Lower leg skin (tissue), 4 donors: ENCODE measurements around the gene MPLKIP. TPM values are rescaled to one million over a fixed set of nuclear protein-coding genes. Genes with fewer than 3 reads are reported as not detected.

Experiments used
- DNase-seq, 2 donors: peaks; one replicate each; pipeline ENCODE4 v3.0.0-alpha.2; 2019; ENCODE audit warnings: low spot score in 2 of 2
- H3K4me3 ChIP-seq: fragments of 200-600 bp; sonication (generic); 2 replicates; pipeline ENCODE4 v1.5.1; 2017; ENCODE audit warnings: mild to moderate bottlenecking, low read depth; ENCODE audit not compliant: poor library complexity, severe bottlenecking
- CTCF ChIP-seq, 3 donors: fragments of 450-650 bp; IDR thresholded peaks; one replicate each; pipeline ENCODE4 v1.5.1; 2016; ENCODE audit warnings: antibody characterized with exemption in 3 of 3, mild to moderate bottlenecking in 3 of 3, moderate library complexity in 2 of 3
- POLR2A ChIP-seq, 2 donors: fragments of 450-650 bp; IDR thresholded peaks; one replicate each; pipeline ENCODE4 v1.6.1; 2016 to 2017; ENCODE audit warnings: antibody characterized with exemption in 2 of 2, mild to moderate bottlenecking in 1 of 2, moderate library complexity in 1 of 2
- WGBS, 2 donors: methylation state at CpG; one replicate each; pipeline ENCODE4 v1.1.5; 2018; 5-methylcytosine and 5-hydroxymethylcytosine counted together
- intact Hi-C: fragments of 100-400 bp; cut with DNase I; formaldehyde crosslinking; loops from one replicate; pipeline ENCODE4 v1.15.0; 2023; ENCODE audit warnings: low total_unique reads
- total RNA-seq, 4 donors: library from RNA; depleted of rRNA; stranded (reverse); fragments of >200 nt; gene quantifications; one replicate each; pipeline ENCODE4 v1.1.0, GENCODE V29; 2016

The MPLKIP gene
- total RNA-seq, 4 donors from 2014 or later, result 41.3 to 78.0 (median 50.3) TPM

DNA sequence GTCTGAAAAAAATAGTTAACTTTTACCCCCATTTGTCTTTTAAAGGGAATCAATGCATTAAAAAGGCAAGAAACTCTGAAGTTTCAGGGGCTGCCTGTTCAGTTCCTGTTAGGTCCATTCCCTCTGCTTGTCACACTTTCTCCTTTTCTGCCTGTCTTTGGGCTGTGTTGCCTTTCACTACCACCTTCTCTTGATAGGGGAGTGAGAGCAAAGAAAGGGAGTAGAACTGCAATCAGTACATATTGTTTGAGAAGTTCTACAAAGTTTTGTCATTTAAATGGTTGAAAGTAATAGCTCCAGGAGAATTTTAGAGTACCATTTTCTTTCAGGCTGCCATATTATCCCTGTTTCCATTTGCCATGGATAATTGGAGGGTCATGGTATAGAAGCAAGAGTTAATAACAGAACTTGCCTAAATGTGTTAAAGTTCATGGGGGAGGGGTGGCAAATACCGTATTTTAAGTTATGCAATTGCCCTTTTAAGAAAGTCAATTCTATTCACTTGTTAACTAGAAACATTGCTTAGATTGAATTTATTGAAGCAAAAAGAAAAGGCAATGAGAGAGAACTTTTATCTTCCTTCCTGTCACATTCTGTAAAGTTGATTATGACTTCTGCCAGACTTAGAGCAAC is 38.6 kb downstream of the MPLKIP start:
- DNase-seq, result no peak
- TF ChIP-seq POLR2A (IDR thresholded peaks at IDR 0.05) (no peak), CTCF (IDR thresholded peaks at IDR 0.05) (no peak)
- intact Hi-C loops, result no loop called here
- WGBS, 2 donors, result 38 to 46% methylated on average over 1 of the region's 1 CpG
- no peak overlapping the region for H3K4me3 ChIP-seq

GRCh38 chr7:40095230-40095629 is 39.2 kb downstream of the MPLKIP start:
- DNase-seq, result no peak
- TF ChIP-seq POLR2A (IDR thresholded peaks at IDR 0.05) (no peak), CTCF (IDR thresholded peaks at IDR 0.05) (no peak)
- intact Hi-C loops, result no loop called here
- H3K4me3 ChIP-seq, result no peak overlapping the region
- WGBS, 2 donors, result 76 to 90% methylated on average over 1 of the region's 1 CpG

- DNase-seq, result no peak
- TF ChIP-seq CTCF (IDR thresholded peaks at IDR 0.05) (no peak), POLR2A (IDR thresholded peaks at IDR 0.05) (no peak)
- H3K4me3 ChIP-seq, result no peak overlapping the region
- intact Hi-C loops, result no loop called here
- WGBS, 2 donors, result 88 to 92% methylated on average over 8 of the region's 8 CpGs
These were observed 40.6 kb downstream of the MPLKIP start for GRCh38 chr7:40093631-40094350.

GRCh38 chr7:40092182-40092581 is 42.2 kb downstream of the MPLKIP start:
- DNase-seq, result no peak
- intact Hi-C loops, result no loop called here
- WGBS, 2 donors, result 74 to 84% methylated on average over 2 of the region's 2 CpGs
- no peak overlapping the region for H3K4me3 ChIP-seq
- TF ChIP-seq POLR2A (IDR thresholded peaks at IDR 0.05), result no peak

GRCh38 chr7:40077849-40078248 is 56.6 kb downstream of the MPLKIP start:
- 82 to 85% methylated on average over 3 of the region's 3 CpGs for WGBS, 2 donors
- DNase-seq, result no peak
- H3K4me3 ChIP-seq, result no peak overlapping the region
- intact Hi-C loops, result no loop called here
- TF ChIP-seq POLR2A (IDR thresholded peaks at IDR 0.05) (no peak), CTCF (IDR thresholded peaks at IDR 0.05) (no peak)

Other genes starting within 250 kb of the MPLKIP start
- gene CDK13, start 184.4 kb downstream of the MPLKIP start, total RNA-seq, result 10 to 100 TPM; 51.6 to 92.8 (median 60.3) TPM
- gene SUGCT, start 383 bp upstream of the MPLKIP start, total RNA-seq, result 1 to 10 TPM in 1 of 4 donors, under 1 TPM in 2, not detected in 1; 0.49 to 1.6 (median 0.59) TPM